Epithelial cell of esophagus (primary cell): Measurements from ENCODE around the gene RABEPK.
"Not testable (repeated sequence)": the region's sequence is repeated elsewhere in the genome, so short reads cannot be mapped to it uniquely, and the experiment has no call there.

Experiments used
- DNase-seq: peaks from one replicate; pipeline ENCODE4 v3.0.0; 2010; ENCODE audit warnings: low read depth
- H3K4me3 ChIP-seq: 2 replicates; pipeline ENCODE4 v1.5.1; 2011; ENCODE audit warnings: mild to moderate bottlenecking, low read length, control low read depth
- CTCF ChIP-seq: IDR thresholded peaks from 2 replicates; pipeline ENCODE4 v1.5.1; 2011; ENCODE audit warnings: low read depth, mild to moderate bottlenecking, low read length, control low read depth, inconsistent platforms; ENCODE audit not compliant: insufficient read depth; ENCODE audit errors: missing control alignments

Gene RABEPK

DNA sequence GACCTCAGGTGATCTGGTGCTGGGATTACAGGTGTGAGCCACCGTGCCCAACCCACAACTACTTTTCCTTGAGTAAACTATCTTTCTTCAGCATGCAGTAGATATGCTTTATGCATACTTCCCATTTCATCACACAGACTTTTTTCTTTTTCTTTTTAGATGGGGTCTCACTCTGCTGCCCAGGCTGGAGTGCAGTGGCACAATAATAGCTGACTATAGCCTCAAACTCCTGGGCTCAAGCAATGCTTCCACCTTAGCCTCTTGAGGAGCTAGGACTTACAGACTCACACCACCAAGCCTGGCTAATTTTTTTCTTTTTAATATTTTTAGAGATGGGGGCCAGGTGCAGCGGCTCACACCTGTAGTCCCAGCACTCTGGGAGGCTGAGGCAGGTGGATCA is 33.6 kb upstream of the RABEPK start:
- TF ChIP-seq CTCF, result no peak
- H3K4me3 ChIP-seq, result no peak overlapping the region
- DNase-seq, result no peak

GRCh38 chr9:125169895-125170294 is 30.4 kb upstream of the RABEPK start:
- no peak for TF ChIP-seq CTCF
- DNase-seq, result no peak
- no peak overlapping the region for H3K4me3 ChIP-seq

DNA sequence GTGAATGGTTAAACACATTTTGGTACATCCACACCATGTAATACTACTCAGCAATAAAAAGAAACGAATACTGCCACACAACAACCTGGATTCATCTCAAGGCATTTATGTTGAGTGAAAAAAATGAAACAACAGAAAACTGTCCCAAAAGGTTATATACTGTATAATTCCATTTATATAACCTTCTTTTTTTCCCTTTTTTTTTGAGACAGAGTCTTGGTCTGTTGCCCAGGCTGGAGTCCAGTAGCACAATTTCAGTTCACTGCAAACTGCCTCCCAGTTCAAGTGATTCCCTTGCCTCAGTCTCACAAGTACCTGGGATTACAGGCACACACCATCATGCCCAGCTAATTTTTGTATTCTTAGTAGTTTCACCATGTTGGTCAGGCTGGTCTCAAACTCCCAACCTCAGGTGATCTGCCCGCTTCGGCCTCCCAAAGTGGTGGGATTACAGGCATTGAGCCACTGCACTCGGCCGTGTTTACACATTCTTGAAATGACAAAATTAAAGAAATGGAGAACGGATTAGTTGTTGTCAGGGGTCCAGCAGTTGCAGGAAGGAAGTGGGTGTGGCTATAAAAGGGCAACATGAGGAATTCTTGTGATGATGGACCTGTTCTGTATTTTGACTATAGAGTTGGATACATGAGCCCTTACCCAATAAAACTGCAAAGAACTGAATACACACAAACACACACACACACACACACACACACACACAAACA is 28.1 kb upstream of the RABEPK start:
- DNase-seq, result no peak
- TF ChIP-seq CTCF, result no peak
- no peak overlapping the region for H3K4me3 ChIP-seq

GRCh38 chr9:125176636-125177035 is 23.7 kb upstream of the RABEPK start:
- TF ChIP-seq CTCF, result no peak
- no peak overlapping the region for H3K4me3 ChIP-seq
- DNase-seq, result no peak

DNA sequence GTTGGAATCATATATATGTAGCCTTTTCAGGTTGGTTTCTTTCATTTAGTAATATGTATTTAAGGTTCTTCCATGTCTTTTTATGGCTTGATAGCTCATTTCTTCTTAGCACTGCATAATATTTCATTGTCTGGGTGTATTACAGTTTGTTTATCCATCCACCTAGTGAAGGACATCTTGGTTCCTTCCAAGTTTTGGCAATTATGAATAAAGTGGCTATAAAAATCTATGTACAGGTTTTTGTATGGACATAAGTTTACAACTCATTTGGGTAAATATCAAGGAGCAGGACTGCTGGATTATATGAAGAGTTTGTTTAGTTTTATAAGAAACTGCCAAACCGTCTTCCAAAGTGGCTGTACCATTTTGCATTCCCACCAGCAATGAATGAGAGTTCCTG is 22.5 kb upstream of the RABEPK start:
- no peak overlapping the region for H3K4me3 ChIP-seq
- no peak for DNase-seq
- TF ChIP-seq CTCF, result no peak

DNA sequence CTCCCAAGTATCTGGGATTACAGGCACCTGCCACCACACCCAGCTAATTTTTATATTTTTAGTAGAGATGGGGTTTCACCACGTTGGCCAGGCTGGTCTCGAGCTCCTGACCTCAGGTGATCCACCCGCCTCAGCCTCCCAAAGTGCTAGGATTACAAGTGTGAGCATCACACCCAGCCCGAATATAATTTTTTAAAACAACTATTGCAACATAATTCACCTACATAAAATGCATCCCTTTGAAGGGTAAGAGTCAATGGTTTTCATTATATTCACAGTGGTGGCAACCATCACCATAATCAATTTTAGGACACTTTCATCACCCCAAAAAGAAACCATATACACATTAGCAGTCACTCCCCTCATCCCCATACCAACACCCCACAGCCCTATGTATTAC is 20.6 kb upstream of the RABEPK start:
- not testable (repeated sequence) for H3K4me3 ChIP-seq

GRCh38 chr9:125180876-125181275 is 19.5 kb upstream of the RABEPK start:
- no peak for TF ChIP-seq CTCF
- no peak for DNase-seq
- no peak overlapping the region for H3K4me3 ChIP-seq

More for the DNA sequence above, 20.6 kb upstream of the RABEPK start:
- DNase-seq, result not testable (repeated sequence)

GRCh38 chr9:125181756-125182155 is 18.6 kb upstream of the RABEPK start:
- not testable (repeated sequence) for H3K4me3 ChIP-seq, DNase-seq
